RWPE2 (cell line): ENCODE measurements around the gene TP63.

Experiments
- ATAC-seq: fragments of 200-7000 bp; cut with Tn5 transposase; 3 replicates; pipeline ENCODE4 v1.9.1; 2021; ENCODE audit warnings: low read depth
- DNase-seq: peaks from one replicate; pipeline ENCODE4 v3.0.0-alpha.2; 2020; ENCODE audit warnings: low spot score
- H3K27ac ChIP-seq: fragments of 450-650 bp; 2 replicates; pipeline ENCODE4 v1.5.1; 2017; ENCODE audit warnings: mild to moderate bottlenecking; ENCODE audit not compliant: poor library complexity, severe bottlenecking
- H3K27me3 ChIP-seq: fragments of 250-450 bp; sonication (Bioruptor Pico); 2 replicates; pipeline ENCODE4 v1.5.1; 2021; ENCODE audit warnings: mild to moderate bottlenecking, moderate library complexity; ENCODE audit not compliant: insufficient read depth, poor library complexity, severe bottlenecking
- H3K36me3 ChIP-seq: fragments of 250-450 bp; sonication (Bioruptor Pico); 2 replicates; pipeline ENCODE4 v1.5.1; 2020; ENCODE audit warnings: low read depth, mild to moderate bottlenecking, moderate library complexity
- H3K4me1 ChIP-seq: fragments of 250-450 bp; sonication (Bioruptor Pico); 2 replicates; pipeline ENCODE4 v1.5.1; 2021; ENCODE audit warnings: mild to moderate bottlenecking, moderate library complexity; ENCODE audit not compliant: insufficient read depth, poor library complexity, severe bottlenecking
- H3K4me3 ChIP-seq: fragments of 250-450 bp; sonication (Bioruptor Pico); 2 replicates; pipeline ENCODE4 v1.5.1; 2021; ENCODE audit warnings: mild to moderate bottlenecking, moderate library complexity; ENCODE audit not compliant: severe bottlenecking
- H3K9me3 ChIP-seq: fragments of 250-450 bp; sonication (Bioruptor Pico); 2 replicates; pipeline ENCODE4 v1.5.1; 2021; ENCODE audit warnings: mild to moderate bottlenecking, moderate library complexity; ENCODE audit not compliant: severe bottlenecking
- TF ChIP-seq, protein P1 (sequence below): fragments of 450-650 bp; IDR thresholded peaks from one replicate; pipeline ENCODE4 v1.5.1; 2017; ENCODE audit warnings: mild to moderate bottlenecking, moderate library complexity; ENCODE audit not compliant: poor library complexity, severe bottlenecking

TP63 gene

DNA sequence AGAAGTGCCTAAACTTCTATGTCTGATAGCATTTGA is at the start of gene TP63:
TP63 (plus strand) TSS at position 17 of the 36 bp plus-strand sequence. CDS start 127 bp downstream, outside the sequence.
- TF ChIP-seq, protein P1, sequence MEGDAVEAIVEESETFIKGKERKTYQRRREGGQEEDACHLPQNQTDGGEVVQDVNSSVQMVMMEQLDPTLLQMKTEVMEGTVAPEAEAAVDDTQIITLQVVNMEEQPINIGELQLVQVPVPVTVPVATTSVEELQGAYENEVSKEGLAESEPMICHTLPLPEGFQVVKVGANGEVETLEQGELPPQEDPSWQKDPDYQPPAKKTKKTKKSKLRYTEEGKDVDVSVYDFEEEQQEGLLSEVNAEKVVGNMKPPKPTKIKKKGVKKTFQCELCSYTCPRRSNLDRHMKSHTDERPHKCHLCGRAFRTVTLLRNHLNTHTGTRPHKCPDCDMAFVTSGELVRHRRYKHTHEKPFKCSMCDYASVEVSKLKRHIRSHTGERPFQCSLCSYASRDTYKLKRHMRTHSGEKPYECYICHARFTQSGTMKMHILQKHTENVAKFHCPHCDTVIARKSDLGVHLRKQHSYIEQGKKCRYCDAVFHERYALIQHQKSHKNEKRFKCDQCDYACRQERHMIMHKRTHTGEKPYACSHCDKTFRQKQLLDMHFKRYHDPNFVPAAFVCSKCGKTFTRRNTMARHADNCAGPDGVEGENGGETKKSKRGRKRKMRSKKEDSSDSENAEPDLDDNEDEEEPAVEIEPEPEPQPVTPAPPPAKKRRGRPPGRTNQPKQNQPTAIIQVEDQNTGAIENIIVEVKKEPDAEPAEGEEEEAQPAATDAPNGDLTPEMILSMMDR, result no peak
- Histone ChIP-seq H3K27me3 (no peaks in the 10 kb centered on the region), H3K4me1 (no peaks in the 10 kb centered on the region), H3K4me3 (no peak within 1 kb of the TSS), H3K27ac (no peak within 1 kb of the TSS), H3K9me3 (no peaks in the 10 kb centered on the region), H3K36me3 (no peaks in the 10 kb centered on the region)
- ATAC-seq (no peak), DNase-seq (no peak)

GRCh38 chr3:189582179-189582578 is 49.0 kb upstream of the TP63 start:
- Histone ChIP-seq H3K4me1 (peaks cover 9% of the 10 kb centered on the region), H3K4me3 (no peak overlapping the region), H3K27me3 (no peaks in the 10 kb centered on the region), H3K36me3 (no peaks in the 10 kb centered on the region), H3K9me3 (no peaks in the 10 kb centered on the region), H3K27ac (no peak overlapping the region)
- DNase-seq (no peak), ATAC-seq (no peak)
- TF ChIP-seq, protein P1, result no peak

DNA sequence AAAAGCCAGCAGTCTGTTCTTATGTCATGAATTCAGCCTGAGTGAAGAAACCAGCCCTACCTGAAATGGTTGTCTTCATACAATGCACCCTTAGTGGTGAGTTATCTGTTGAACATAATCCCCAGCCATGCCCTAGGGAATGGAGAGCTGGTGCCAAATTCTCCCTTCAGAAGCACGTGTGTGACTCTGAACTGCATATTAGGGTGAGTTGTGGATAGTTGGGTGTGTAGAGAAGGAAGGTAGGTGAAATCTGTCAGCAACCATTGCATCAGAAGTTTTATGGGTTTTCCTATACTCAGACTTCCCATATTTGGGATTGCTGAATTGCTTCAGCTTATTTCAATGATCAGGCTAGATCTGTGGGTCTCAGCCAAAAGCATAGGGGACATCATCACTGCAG is 46.5 kb upstream of the TP63 start:
- H3K36me3 ChIP-seq, result no peaks in the 10 kb centered on the region
- DNase-seq (no peak), ATAC-seq (peak; percentile 61)
- H3K27ac ChIP-seq, result no peak overlapping the region
- H3K9me3 ChIP-seq, result no peaks in the 10 kb centered on the region
- no peak overlapping the region for H3K4me3 ChIP-seq
- H3K4me1 ChIP-seq, result peaks cover 28% of the 10 kb centered on the region
- TF ChIP-seq, protein P1, result no peak
- no peaks in the 10 kb centered on the region for H3K27me3 ChIP-seq

DNA sequence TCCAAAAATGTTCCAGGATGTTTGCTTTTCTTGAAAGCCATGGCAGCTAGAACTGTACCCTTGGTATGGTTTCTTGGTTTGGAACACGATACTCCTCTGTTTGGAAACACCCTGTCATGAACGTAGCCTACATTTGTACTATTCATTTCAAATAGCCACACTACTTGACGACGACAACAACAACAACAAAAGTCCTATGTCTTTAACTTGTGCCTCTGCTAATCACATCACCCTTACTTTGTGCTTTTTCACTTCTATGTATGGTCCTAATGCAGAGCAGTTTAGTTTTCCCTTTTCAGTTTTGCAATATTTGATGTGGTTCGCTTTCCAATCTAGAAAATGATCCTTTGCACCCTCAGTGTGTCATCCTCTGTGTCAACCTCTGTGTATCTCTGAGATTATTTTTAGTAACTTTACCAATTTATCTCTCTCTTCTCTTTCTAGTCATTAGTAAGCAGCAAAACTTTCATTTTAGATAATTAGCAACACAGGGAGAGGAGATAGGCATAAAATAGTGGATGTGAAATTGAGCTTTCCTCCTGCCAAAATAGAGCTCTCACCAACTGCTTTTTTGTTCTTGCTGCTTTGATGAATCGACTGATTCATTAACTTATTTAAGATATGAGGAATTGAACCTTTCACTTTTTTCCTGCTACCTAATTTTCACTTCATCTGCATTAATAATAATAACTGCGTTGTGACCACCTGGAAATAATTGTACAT is 44.1 kb upstream of the TP63 start:
- DNase-seq (no peak), ATAC-seq (no peak)
- H3K27ac ChIP-seq, result peak overlapping the region; percentile 95
- H3K4me1 ChIP-seq, result peaks cover 28% of the 10 kb centered on the region
- TF ChIP-seq, protein P1, result no peak
- no peak overlapping the region for H3K4me3 ChIP-seq
- no peaks in the 10 kb centered on the region for H3K9me3 ChIP-seq
- no peaks in the 10 kb centered on the region for H3K36me3 ChIP-seq
- no peaks in the 10 kb centered on the region for H3K27me3 ChIP-seq

- Histone ChIP-seq H3K27ac (peak overlapping the region; percentile 95), H3K9me3 (no peaks in the 10 kb centered on the region), H3K27me3 (no peaks in the 10 kb centered on the region), H3K4me1 (peaks cover 28% of the 10 kb centered on the region), H3K36me3 (no peaks in the 10 kb centered on the region), H3K4me3 (no peak overlapping the region)
- TF ChIP-seq, protein P1, result no peak
- DNase-seq (no peak), ATAC-seq (no peak)
These were observed 43.5 kb upstream of the TP63 start for GRCh38 chr3:189587664-189588040.
